NCI-H2171 treated with DMSO at 0.1 percent for 48 hours (cell line): ENCODE data around the gene IKZF3.
"Not testable (repeated sequence)": the region's sequence is repeated elsewhere in the genome, so short reads cannot be mapped to it uniquely, and the experiment has no call there.

Experiments
- DNase-seq: peaks from one replicate; lab custom pipeline; 2025; lab: John Stamatoyannopoulos, UW

Gene IKZF3

DNA sequence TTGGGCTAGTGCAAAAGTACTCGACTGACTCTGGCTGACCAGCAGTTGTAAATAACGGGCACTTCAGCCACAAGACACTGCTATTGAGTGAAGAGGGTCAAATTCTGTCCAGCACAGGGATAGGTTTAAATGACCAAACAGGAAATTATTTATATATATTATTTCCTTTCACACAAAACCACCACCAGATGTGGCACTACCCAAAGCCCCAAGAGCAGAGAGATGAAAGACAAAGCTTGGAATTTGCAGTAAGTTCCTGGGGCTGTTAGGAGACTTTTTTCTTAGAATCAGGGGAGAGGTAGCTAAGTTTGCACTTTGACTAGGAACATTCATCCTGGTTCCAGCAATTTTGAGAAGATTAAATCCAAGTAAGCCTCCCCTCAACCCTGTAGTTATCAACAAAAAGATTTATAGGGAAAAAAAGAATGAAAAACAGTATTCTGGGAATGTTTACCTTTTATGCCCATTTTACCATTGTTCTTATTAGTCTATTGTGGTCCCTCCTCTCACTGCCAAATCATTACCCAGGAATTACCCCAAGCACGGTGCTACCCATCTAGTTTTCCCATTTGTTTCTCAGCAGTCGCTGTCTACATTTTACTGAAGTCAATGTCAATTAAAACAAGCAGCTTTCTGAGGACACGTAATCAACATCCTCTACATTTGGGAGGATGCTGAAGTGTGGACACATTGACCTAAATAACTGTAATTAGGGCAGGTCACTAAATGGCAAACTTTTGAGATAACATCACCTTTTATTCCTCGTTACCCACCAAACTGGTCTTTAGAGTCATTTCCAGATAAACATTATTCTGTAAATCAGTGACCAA, 82.9 kb downstream of the IKZF3 start:
- no peak for DNase-seq

DNA sequence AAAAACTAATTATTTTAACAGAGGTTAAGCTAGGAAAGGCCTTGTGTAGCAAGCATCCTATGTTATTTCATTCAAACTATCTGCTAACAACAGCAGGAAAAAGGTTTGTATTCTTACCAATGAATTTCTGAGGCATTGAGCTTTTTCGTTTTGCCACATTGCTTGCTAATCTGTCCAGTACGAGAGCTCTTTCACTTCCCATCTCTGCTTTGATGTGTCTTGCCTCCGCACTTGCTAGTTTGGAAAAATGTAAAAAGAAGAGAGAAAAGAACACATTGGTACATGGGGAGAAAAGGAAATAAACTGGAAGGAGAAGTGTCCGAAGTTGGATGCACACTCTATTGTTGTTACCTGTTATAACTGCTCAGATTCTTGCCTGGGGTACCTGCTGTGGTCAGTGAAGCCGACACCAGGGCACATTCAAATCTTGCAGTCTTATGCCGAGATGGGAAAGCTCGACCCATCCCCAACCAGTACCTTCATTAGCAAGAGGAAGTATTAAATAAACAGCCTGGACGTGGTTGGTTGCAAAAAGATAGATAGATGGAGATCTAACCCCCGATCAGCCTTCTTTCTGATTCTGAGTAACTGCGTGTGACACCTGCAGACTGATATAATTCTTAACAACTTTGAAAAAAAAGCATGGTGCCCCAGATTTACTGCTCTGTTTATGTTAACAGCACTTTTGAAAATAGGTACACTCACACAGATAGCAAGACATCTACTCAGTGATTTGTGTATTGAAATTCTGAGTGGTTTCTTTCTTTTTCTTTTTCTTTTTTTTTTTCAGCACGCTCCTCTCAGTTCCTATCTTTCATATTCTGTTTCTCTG, 86.4 kb downstream of the IKZF3 start:
- no peak for DNase-seq

DNA sequence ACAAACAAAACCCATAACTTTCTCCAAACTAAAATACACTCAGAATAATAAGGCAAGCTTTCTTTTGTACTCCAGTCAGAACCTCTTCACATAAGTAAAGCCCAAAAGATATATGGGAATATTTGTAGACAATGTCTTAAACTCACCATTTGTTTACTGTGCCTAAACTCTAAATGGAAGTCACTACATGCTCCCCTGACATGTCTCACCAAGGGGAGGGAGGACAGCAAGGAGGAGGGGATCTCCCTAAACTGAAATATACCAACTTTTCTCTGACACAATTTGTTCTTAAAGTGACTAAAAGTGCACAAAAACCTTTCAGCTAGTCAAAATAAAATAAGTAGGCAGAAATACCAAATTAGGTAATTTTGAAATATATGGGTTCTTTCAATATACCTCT, 87.9 kb downstream of the IKZF3 start:
- no peak for DNase-seq

DNA sequence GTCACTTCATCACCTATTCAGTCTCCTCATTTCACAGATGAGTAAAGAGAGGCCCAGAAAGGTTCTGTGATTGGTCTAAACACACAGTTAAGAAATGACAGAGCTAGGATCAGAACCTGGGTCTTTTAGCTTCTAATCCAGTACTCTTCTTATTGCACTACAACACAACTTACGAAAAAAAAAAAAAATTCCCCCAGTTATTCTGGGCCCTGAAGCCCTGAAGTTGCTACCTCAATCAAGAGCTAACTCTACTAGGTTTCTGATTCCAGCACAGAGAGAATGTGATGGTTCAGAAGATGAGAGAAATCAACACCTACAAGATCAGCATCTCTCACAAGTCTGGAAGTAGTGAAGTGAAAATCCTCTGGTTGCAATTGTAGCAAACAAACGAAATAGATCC, 89.1 kb downstream of the IKZF3 start:
- DNase-seq: no peak

DNA sequence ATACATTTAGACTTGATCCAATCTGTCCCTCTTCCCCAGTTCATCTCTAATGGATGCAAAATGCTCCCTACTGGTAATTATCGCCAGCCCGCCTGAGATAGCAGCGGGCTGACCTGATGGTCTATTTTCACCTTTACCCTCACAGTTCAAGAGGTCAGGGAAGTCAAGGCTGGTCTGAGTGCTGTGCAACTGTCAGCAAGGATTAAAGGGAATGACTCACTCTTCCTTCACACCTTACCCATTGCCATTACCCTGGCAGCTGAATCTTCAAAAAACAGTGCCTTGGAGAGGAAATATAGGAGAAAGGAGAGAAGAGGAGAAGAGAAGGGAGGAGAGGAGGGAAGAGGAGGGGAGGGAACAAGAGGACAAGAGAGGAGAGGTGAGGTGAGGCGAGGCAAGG, 90.1 kb downstream of the IKZF3 start:
- no peak for DNase-seq

DNA sequence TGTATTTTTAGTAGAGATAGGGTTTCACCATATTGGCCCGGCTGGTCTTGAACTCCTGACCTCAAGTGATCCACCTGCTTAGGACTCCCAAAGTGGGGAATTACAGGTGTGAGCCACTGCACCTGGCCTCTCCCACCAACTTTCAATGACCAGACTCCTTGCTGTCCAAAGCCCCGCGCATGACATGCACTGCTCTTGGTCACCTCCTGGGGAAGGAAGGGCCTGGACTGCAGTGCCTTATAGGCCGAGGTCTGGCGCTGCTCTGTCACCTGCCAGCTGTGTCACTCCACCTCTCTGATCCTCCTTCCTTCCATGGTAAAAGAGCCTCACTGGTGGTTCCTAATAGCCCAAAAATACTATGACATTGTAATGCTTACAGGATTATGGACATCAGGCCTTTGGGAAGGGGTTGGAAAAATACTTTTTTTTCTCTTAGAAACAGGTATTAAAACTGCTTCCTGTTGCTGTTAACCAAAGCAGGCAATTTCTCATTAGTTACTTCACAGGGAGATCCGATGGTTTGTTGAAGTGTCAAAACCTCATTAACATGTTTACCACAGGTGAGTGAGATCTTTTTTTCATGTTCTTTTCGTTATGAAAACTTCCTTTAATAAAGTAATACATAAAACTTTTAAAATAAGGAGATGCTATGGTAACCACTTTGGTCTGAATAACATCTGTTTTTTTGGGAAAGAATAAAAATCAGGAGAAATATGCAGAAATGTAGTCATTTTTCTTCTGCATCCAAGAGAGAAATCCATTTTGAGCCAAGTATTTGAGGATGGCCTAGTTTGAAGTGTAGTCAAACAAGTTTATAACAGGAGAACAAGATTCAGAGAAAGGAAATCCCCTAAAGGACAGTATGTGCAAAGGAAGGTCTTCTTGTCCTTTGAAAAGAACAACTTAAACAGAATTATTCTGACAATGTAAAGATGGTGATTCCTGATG, 90.9 kb downstream of the IKZF3 start:
- DNase-seq: no peak

DNA sequence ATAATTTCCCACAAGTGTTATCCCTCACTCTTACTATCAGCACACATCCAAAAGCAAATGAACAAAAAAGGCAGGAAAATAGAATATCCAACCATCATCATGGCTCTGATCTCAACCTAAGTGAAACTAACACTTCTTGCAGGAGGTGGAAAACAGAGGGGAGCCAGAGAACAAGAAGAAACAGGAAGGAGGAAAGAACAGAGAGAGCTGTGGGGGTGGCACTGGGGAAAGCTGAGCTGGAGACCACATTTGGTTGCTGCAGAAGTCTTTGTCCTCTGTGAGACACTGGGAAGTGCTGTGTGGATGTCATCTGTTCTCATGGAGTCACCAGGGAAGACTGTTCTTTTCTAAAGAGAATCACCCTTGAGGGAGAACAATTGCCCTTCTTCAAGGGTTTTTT, 91.7 kb downstream of the IKZF3 start:
- no peak for DNase-seq

DNA sequence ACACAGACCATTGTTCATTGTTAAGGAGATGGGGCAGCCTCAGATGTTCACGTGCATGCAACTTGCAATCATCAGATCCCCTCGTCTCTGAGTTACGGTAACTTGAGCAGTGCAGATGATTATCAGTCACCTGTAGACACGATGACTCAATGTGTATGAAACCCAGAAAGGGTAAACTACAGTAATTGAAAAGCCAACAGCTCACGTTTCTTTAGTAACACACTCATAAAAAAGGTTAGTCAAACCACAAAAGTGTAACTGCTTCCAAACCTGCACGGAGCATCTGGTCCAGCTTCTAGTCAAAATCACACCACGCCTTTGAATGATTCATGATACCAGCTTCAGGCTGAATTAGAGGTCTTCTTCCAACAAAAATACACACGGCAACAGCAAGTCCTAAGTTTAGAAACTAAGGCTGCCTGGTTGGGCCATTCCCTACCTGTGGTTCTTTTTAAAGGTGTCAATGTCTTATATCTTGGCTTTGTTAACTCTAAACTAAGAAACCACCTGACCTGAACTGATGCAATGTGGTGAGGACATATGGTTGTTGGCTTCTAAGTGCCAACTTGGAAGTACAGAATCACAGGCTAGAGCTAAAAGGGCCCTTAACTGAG, 94.0 kb downstream of the IKZF3 start:
- DNase-seq: peak; percentile 94

DNA sequence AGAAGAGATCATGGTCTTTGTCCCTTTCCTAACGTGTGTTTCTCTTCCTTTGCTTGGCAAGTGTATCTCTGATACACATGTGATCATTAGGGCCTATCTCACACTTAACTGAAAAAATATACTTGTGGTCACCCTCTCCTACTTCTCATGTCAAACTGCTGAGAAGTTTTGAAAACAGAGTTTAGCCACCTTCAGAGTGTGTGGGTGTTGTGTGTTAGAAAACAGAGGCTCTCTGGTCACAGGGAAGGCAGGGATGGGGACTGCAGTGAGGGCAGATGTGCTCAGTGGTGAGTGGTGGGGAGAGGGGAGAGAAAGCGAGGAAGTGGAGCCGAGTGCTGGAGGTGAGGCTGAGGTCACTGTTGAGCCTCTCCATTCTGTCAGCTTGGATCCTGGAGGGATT, 97.0 kb downstream of the IKZF3 start:
- DNase-seq: no peak

DNA sequence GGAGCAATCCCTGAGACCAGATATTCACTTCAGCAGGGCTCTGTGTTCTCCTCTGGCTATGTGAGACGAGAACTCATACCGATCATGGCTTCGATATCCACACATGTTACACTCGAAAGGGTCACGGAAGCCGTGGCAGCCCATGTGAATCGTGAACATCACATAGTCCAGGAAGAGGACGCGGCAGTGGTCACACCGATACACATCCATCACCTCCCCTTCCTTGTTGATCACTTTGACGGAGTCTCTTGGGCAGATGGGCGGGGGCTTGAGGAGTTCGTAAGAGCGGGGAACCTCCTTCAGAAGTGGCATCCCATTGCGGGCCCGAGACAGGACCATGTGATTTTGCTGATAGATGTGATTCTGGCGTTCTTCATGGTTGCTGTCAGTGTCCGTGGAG, 98.3 kb downstream of the IKZF3 start:
- DNase-seq: no peak

DNA sequence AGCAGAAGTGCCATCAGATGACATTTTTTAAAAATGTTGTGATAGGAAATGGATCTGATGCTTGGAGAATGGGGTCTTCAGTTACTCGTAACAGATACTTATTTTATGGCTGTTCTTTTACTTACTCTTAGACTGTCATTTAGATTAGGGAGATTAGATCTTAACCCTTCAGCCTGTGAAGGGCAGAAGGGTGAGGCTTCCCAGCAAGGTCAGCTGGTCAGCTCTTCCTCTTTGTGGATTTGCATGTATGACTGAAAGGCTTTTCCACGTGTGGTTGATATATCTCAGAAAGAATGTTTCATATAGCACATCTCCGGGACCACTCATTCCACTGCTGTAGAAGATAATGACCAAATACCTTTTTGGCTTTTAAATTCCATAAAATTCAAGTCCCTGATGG, 98.9 kb downstream of the IKZF3 start:
- DNase-seq: no peak

DNA sequence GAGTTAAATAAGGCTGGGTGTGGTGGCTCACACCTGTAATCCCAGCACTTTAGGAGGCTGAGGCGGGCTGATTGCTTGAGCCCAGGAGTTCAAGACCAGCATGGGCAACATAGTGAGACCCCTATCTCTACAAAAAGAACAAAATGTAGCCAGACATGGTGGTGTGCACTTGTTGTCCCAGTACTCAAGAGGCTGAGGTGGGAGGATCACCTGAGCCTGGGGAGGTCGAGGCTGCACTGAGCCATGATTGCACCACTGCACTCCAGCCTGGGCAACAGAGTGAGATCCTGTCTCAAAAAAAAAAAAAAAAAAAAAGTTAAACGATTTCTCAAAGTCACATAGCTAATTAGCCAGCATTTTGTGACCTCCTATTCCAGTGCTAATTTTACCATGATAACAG, 99.9 kb downstream of the IKZF3 start:
- not testable (repeated sequence) for DNase-seq

DNA sequence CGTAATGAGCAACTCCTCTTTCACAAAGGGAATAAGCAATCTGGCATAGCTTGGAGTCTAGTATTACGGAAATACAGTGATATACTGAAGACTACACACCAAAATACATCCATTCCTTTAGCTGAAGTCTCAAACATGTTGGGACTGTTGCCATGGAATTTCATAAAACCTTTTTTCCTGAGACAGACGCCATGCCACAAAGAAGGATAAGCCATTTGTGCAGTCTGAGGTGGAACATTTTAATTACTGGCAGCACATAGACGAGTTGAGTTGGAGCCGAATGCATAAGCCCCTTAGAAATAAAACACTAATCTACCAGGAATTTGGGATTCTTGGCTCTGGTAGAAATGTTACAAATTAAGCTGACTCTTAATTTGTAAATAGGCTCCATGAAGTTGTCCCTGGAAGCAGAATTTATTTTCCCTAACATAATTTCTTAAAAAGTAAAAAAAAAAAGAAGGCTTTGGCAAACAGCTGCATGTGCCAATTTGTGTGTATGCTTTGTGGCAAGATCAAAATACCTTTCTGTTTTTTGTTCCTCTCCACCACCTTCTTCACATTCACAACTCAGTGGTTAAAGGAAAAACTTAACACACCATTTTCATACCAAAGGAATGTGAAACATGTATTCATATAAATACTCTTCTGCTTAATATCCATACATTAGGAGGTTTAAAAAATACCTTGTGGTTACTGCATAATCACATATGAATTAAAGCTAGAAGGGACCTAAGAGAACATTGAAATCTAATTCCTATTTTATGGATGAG, 100.9 kb downstream of the IKZF3 start:
- no peak for DNase-seq

DNA sequence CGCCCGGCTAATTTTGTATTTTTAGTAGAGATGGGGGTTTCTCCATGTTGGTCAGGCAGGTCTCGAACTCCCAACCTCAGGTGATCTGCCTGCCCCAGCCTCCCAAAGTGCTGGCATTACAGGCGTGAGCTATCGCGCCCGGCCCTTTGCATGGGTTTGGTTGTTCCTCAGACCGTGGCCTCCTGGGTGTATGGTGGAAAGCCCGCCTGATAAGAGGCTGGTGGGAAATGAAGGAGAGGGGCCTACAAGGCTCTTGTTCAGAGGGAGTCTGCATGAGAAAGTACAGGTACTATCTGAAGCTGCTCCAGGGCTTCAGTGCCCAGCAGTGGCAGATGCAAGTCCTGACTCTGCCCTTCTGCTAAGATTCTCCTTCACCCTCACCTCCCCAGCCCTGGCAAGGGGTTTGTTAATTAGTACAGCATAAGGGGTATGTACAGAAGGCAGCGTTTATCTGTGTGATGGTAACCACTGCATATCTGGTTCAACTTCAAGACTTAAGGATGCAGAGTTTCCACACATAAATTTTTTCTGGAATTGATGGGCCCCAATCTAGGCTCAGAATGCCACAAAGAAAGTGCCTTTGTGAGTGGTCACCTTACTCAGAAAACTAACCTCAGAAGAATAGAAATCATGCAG, 102.1 kb downstream of the IKZF3 start:
- no peak for DNase-seq

DNA sequence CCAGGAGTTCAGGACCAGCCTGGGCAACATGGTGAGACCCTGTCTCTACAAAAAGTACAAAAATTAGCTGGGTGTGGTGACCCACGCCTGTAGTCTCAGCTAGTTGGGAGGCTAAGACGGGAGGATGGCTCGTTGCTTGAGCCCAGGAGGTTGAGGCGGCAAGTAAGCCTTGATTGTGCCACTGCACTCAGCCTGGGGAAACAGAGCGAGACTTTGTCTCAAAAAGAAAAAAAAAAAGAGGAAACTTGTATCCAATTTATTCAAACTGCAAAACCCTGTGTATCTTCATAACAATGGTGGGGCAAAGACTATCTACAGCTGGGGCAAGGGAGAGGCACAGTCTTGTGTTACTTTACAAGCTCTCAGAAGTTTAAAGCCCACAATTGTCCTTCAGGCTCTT, 104.9 kb downstream of the IKZF3 start:
- DNase-seq: no peak

DNA sequence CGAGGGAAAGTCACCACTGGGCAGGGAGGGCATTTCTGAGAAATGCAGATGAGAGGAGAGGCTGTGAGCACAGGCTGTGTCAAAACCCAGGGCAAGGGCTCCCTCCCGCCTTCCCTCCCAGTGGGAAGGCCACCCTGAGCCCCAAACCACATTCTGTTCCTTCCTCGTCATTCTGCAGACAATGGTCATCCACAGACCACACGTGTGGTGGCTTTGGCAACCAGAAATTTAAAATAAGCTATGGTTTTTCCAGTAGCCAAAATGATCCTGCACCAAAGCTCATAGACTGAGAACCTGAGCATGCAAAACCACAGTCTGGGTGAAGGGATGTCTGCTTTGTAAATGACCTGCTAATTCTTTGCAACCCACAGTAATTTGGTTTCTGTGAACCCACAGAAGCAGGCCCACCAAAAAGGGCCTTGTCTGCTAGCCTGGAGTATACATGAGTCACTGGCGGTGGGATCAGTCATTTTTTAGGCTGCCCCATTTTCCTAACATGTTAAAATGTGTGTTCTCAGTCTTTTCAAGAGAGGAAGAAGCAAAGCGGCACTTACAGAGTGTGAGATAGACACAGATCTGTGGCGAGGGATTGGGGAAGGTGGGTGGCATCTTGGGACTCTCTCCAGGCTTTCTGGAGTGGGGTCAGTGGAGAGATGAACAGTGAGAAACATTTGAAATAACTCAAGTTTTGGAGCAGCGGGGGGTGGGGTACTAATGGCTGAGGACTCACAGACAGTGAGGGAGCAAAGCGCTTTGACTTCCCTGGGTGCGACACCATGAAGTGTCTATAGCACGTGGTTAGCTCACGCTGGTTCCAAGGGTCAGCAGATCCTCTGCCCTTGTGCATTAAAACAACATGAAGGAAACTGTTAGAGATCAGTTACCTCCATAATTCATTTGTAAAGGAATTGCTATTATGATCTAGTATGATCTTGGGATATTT, 105.9 kb downstream of the IKZF3 start:
- DNase-seq: no peak

DNA sequence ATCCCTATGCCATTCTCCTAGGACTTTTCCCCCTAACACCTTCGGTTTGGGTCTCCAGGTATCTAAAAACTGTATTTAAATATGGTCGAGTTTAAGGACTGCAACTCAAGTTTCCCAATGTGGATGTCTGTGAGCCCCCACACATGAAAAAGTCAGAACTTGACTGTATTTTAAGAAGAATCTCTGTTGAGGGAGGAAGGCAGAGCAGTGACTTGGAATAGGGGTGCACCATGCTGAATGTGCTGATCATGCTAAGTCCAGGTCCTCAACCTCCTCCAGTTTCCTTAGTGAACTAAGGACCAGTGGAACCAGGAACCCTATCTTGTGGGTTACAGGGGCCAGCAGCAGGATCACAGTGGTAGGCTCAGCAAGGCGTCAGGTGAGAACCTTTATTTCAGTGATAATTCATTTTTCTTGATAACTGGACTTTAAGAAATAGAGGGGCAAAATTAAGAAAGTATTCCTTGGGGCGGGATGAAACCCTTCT, 106.9 kb downstream of the IKZF3 start:
- DNase-seq: no peak

DNA sequence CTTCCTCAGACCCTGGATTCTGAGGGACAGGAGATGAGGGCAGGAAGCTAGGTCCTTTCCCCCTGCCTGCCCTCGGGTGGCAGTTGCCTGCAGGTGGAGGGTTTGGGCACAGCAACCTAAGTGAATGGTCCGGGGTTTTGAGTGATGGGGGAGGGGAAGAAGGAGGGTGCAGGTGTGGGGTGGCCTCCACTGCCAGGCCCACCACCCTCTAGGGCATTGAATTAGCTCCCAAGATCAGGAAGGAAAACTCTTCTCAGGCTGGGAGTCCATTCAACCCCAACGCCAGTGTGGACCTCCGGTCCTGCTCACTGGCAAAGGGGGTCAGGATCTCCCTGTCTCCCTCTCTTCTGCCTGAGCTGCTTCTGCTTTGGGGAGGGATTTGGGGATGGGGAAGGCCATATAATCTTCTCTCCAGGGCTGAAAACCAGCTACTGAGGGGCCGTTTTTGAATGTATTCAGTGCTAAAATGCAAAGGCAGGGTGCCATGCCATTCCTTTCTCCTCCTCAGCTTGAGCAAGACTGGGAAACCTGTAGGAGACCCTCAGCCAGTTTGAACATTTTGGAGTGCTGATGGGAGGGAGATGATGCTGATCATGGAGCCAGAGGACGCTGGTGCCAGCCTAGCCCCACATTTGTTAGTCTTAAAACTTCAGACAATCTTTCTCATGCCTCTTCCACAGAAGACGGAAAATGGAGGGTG, 107.6 kb downstream of the IKZF3 start:
- DNase-seq: no peak
